Measurements from ENCODE around the gene FHOD3.

FHOD3 gene

GRCh38 chr18:36321658-36322407 is 24.3 kb downstream of the FHOD3 start:
- no peak for DNase-seq (ENCODE audit: low read depth in 4 of 4, low spot score in 1 of 4)

- no peak for DNase-seq (ENCODE audit: low read depth in 4 of 4, low spot score in 1 of 4)
Observed at GRCh38 chr18:36322408-36322728, 24.9 kb downstream of the FHOD3 start.

GRCh38 chr18:36322734-36323133 is 25.2 kb downstream of the FHOD3 start:
- no peak for DNase-seq (ENCODE audit: low read depth in 4 of 4, low spot score in 1 of 4)

GRCh38 chr18:36323421-36323820 is 25.9 kb downstream of the FHOD3 start:
- DNase-seq (ENCODE audit: low read depth in 4 of 4, low spot score in 1 of 4): no peak

GRCh38 chr18:36325846-36326245 is 28.3 kb downstream of the FHOD3 start:
- no peak for DNase-seq (ENCODE audit: low read depth in 4 of 4, low spot score in 1 of 4)

GRCh38 chr18:36326771-36327170 is 29.3 kb downstream of the FHOD3 start:
- no peak for DNase-seq (ENCODE audit: low read depth in 4 of 4, low spot score in 1 of 4)

GRCh38 chr18:36327352-36328316 is 30.1 kb downstream of the FHOD3 start:
- no peak for DNase-seq (ENCODE audit: low read depth in 4 of 4, low spot score in 1 of 4)

- DNase-seq (ENCODE audit: low read depth in 4 of 4, low spot score in 1 of 4): no peak
Observed at GRCh38 chr18:36328385-36328858, 30.9 kb downstream of the FHOD3 start.

GRCh38 chr18:36328916-36329315 is 31.4 kb downstream of the FHOD3 start:
- DNase-seq (ENCODE audit: low read depth in 4 of 4, low spot score in 1 of 4): no peak

GRCh38 chr18:36329684-36330434 is 32.3 kb downstream of the FHOD3 start:
- DNase-seq (ENCODE audit: low read depth in 4 of 4, low spot score in 1 of 4): no peak

- DNase-seq (ENCODE audit: low read depth in 4 of 4, low spot score in 1 of 4): no peak
Observed at GRCh38 chr18:36330435-36331052, 33.0 kb downstream of the FHOD3 start.

GRCh38 chr18:36331521-36331971 is 34.0 kb downstream of the FHOD3 start:
- DNase-seq (ENCODE audit: low read depth in 4 of 4, low spot score in 1 of 4): no peak

GRCh38 chr18:36333414-36333813 is 35.9 kb downstream of the FHOD3 start:
- DNase-seq (ENCODE audit: low read depth in 4 of 4, low spot score in 1 of 4): no peak

GRCh38 chr18:36334798-36335197 is 37.3 kb downstream of the FHOD3 start:
- no peak for DNase-seq (ENCODE audit: low read depth in 4 of 4, low spot score in 1 of 4)

GRCh38 chr18:36335476-36336279 is 38.2 kb downstream of the FHOD3 start:
- no peak for DNase-seq (ENCODE audit: low read depth in 4 of 4, low spot score in 1 of 4)

GRCh38 chr18:36337679-36338402 is 40.3 kb downstream of the FHOD3 start:
- no peak for DNase-seq (ENCODE audit: low read depth in 4 of 4, low spot score in 1 of 4)

GRCh38 chr18:36338403-36338933 is 41.0 kb downstream of the FHOD3 start:
- no peak for DNase-seq (ENCODE audit: low read depth in 4 of 4, low spot score in 1 of 4)

- no peak for DNase-seq (ENCODE audit: low read depth in 4 of 4, low spot score in 1 of 4)
Observed at GRCh38 chr18:36340246-36340645, 42.7 kb downstream of the FHOD3 start.

- DNase-seq (ENCODE audit: low read depth in 4 of 4, low spot score in 1 of 4): no peak
Observed at GRCh38 chr18:36341944-36342343, 44.4 kb downstream of the FHOD3 start.

Measured in stimulated activated CD4-positive, alpha-beta T cell treated with anti-CD3 and anti-CD28 coated beads, Interleukin-1b, Interleukin-23, amount 100 ng/mL, for 24 hours (primary cell).